ENCODE results near the gene WIPF1.
A peak's percentile ranks its signal among the peaks of the same experiment; 100 is the strongest.

The WIPF1 gene

DNA sequence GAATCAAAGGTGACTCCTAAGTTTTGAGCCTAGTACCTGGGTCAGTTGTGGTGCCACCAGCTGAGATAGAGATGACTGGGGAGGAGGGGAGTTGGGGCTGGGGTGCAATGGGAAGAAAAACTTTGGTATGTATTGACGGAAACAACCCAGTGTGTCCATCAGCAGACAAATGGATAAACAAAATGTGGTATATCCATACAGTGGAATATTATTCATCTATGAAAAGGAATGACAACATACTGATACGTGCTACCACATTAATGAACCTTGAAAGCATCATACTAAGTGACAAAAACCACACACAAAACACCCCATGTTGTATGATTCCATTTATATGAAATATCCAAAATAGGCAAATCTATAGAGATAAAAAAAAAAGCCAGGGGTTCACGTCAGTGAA is 69.6 kb downstream of the WIPF1 start:
- Histone ChIP-seq H3K36me3 (ENCODE audit: control insufficient read depth in 4 of 4, insufficient read depth in 4 of 4, low read length in 3 of 4) (no peaks in the 10 kb centered on the region), H3K27me3 (replicated peaks in 2 of 5; ENCODE audit: control insufficient read depth in 4 of 5, insufficient read depth in 5 of 5, low read length in 4 of 5) (no peaks in the 10 kb centered on the region), H3K27ac (ENCODE audit: insufficient read depth in 1 of 2, low read depth in 1 of 2, low read length in 2 of 2, poor library complexity in 1 of 2, severe bottlenecking in 2 of 2) (no peak overlapping the region), H3K9me3 (ENCODE audit: control extremely low read depth in 1 of 5, control insufficient read depth in 4 of 5, insufficient read depth in 2 of 5, low read depth in 1 of 5, low read length in 4 of 5) (peaks cover 0 to 3% (median 0%) of the 10 kb centered on the region in 5 experiments), H3K4me3 (ENCODE audit: control insufficient read depth in 1 of 7, extremely low read depth in 1 of 7, insufficient read depth in 4 of 7, low read depth in 2 of 7, low read length in 6 of 7) (no peak overlapping the region), H3K4me1 (ENCODE audit: control extremely low read depth in 1 of 4, control insufficient read depth in 4 of 4, insufficient read depth in 4 of 4, low read length in 3 of 4) (peaks cover 0 to 4% (median 0%) of the 10 kb centered on the region in 4 experiments)
- DNase-seq, result no peak
- ChIA-PET CTCF (interaction anchor here (0.6 to 1.1 kb wide), 2 partner anchors 19 to 187 kb away, joined by 3 to 5 read pairs; no protein-coding TSS in a partner anchor), POLR2A (no interaction called here)
- WGBS (ENCODE audit: insufficient coverage), result 100% methylated on average over 1 of the region's 3 CpGs

GRCh38 chr2:174527101-174527721 is 70.4 kb downstream of the WIPF1 start:
- ChIA-PET POLR2A (interaction anchor here (0.6 kb wide), 1 partner anchor 131 kb away, joined by 4 read pairs; the partner anchor contains the start of gene SCRN3), CTCF (interaction anchor here (1.1 kb wide), 2 partner anchors 10 to 20 kb away, joined by 3 to 5 read pairs; no protein-coding TSS in a partner anchor)
- 97% methylated on average over 3 of the region's 3 CpGs for WGBS (ENCODE audit: insufficient coverage)
- no peak for DNase-seq
- H3K4me1 ChIP-seq (ENCODE audit: control extremely low read depth in 1 of 4, control insufficient read depth in 4 of 4, insufficient read depth in 4 of 4, low read length in 3 of 4), result peaks cover 0 to 5% (median 2%) of the 10 kb centered on the region in 4 experiments
- H3K27ac ChIP-seq (ENCODE audit: insufficient read depth in 1 of 2, low read depth in 1 of 2, low read length in 2 of 2, poor library complexity in 1 of 2, severe bottlenecking in 2 of 2), result no peak overlapping the region
- no peaks in the 10 kb centered on the region for H3K27me3 ChIP-seq (replicated peaks in 2 of 5; ENCODE audit: control insufficient read depth in 4 of 5, insufficient read depth in 5 of 5, low read length in 4 of 5)
- H3K9me3 ChIP-seq (ENCODE audit: control extremely low read depth in 1 of 5, control insufficient read depth in 4 of 5, insufficient read depth in 2 of 5, low read depth in 1 of 5, low read length in 4 of 5), result peaks cover 0 to 3% (median 0%) of the 10 kb centered on the region in 5 experiments
- no peak overlapping the region for H3K4me3 ChIP-seq (ENCODE audit: control insufficient read depth in 1 of 7, extremely low read depth in 1 of 7, insufficient read depth in 4 of 7, low read depth in 2 of 7, low read length in 6 of 7)
- no peaks in the 10 kb centered on the region for H3K36me3 ChIP-seq (ENCODE audit: control insufficient read depth in 4 of 4, insufficient read depth in 4 of 4, low read length in 3 of 4)

GRCh38 chr2:174524527-174524926 is 73.1 kb downstream of the WIPF1 start:
- Histone ChIP-seq H3K27me3 (replicated peaks in 2 of 5; ENCODE audit: control insufficient read depth in 4 of 5, insufficient read depth in 5 of 5, low read length in 4 of 5) (peaks cover 0 to 2% (median 0%) of the 10 kb centered on the region in 5 experiments), H3K36me3 (ENCODE audit: control insufficient read depth in 4 of 4, insufficient read depth in 4 of 4, low read length in 3 of 4) (no peaks in the 10 kb centered on the region), H3K9me3 (ENCODE audit: control extremely low read depth in 1 of 5, control insufficient read depth in 4 of 5, insufficient read depth in 2 of 5, low read depth in 1 of 5, low read length in 4 of 5) (peaks cover 0 to 3% (median 0%) of the 10 kb centered on the region in 5 experiments), H3K4me1 (ENCODE audit: control extremely low read depth in 1 of 4, control insufficient read depth in 4 of 4, insufficient read depth in 4 of 4, low read length in 3 of 4) (peaks cover 0 to 5% (median 2%) of the 10 kb centered on the region in 4 experiments), H3K4me3 (ENCODE audit: control insufficient read depth in 1 of 7, extremely low read depth in 1 of 7, insufficient read depth in 4 of 7, low read depth in 2 of 7, low read length in 6 of 7) (no peak overlapping the region), H3K27ac (ENCODE audit: insufficient read depth in 1 of 2, low read depth in 1 of 2, low read length in 2 of 2, poor library complexity in 1 of 2, severe bottlenecking in 2 of 2) (no peak overlapping the region)
- DNase-seq, result peak in 2 of 3 donors; percentile 18 to 26
- ChIA-PET POLR2A (no interaction called here), CTCF (interaction anchor here (1.2 kb wide), 1 partner anchor 22 kb away, joined by 3 read pairs; no protein-coding TSS in a partner anchor)
- WGBS (ENCODE audit: insufficient coverage), result 58% methylated on average over 2 of the region's 2 CpGs

GRCh38 chr2:174522553-174522952 is 75.1 kb downstream of the WIPF1 start:
- ChIA-PET CTCF (interaction anchor here (0.7 to 3.0 kb wide), 8 partner anchors 13 to 173 kb away, joined by 3 to 21 read pairs (median 5); no protein-coding TSS in a partner anchor), POLR2A (no interaction called here)
- Histone ChIP-seq H3K27me3 (replicated peaks in 2 of 5; ENCODE audit: control insufficient read depth in 4 of 5, insufficient read depth in 5 of 5, low read length in 4 of 5) (peaks cover 0 to 2% (median 0%) of the 10 kb centered on the region in 5 experiments), H3K36me3 (ENCODE audit: control insufficient read depth in 4 of 4, insufficient read depth in 4 of 4, low read length in 3 of 4) (no peaks in the 10 kb centered on the region), H3K9me3 (ENCODE audit: control extremely low read depth in 1 of 5, control insufficient read depth in 4 of 5, insufficient read depth in 2 of 5, low read depth in 1 of 5, low read length in 4 of 5) (no peaks in the 10 kb centered on the region), H3K27ac (ENCODE audit: insufficient read depth in 1 of 2, low read depth in 1 of 2, low read length in 2 of 2, poor library complexity in 1 of 2, severe bottlenecking in 2 of 2) (no peak overlapping the region), H3K4me1 (ENCODE audit: control extremely low read depth in 1 of 4, control insufficient read depth in 4 of 4, insufficient read depth in 4 of 4, low read length in 3 of 4) (peaks cover 0 to 5% (median 2%) of the 10 kb centered on the region in 4 experiments), H3K4me3 (ENCODE audit: control insufficient read depth in 1 of 7, extremely low read depth in 1 of 7, insufficient read depth in 4 of 7, low read depth in 2 of 7, low read length in 6 of 7) (no peak overlapping the region)
- peak; percentile 31 to 63 (median 57) for DNase-seq
- WGBS (ENCODE audit: insufficient coverage), result no CpG with 5 or more reads among the region's 3 CpGs

DNA sequence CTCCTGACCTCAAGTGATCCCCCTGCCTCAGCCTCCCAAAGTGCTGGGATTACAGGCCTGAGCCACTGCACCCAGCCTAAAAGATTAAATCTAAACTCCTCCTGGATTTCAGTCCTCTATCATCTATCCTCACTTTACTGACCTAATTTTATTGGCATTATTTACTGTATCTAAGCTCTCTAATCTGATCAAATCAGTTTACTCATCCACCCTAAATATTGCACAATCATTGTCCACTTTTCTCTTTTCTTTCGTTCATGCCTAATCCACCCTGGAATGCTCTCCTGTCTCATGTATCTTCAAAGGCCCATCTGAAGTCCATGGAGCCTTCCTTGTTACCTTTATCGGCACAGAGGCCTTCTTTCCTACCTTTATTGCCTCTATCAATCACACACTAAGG is 79.2 kb downstream of the WIPF1 start:
- POLR2A ChIA-PET, result no interaction called here
- Histone ChIP-seq H3K27me3 (replicated peaks in 2 of 5; ENCODE audit: control insufficient read depth in 4 of 5, insufficient read depth in 5 of 5, low read length in 4 of 5) (peaks cover 0 to 2% (median 0%) of the 10 kb centered on the region in 5 experiments), H3K4me1 (ENCODE audit: control extremely low read depth in 1 of 4, control insufficient read depth in 4 of 4, insufficient read depth in 4 of 4, low read length in 3 of 4) (peaks cover 0 to 5% (median 0%) of the 10 kb centered on the region in 4 experiments), H3K36me3 (ENCODE audit: control insufficient read depth in 4 of 4, insufficient read depth in 4 of 4, low read length in 3 of 4) (no peaks in the 10 kb centered on the region), H3K4me3 (ENCODE audit: control insufficient read depth in 1 of 7, extremely low read depth in 1 of 7, insufficient read depth in 4 of 7, low read depth in 2 of 7, low read length in 6 of 7) (no peak overlapping the region), H3K9me3 (ENCODE audit: control extremely low read depth in 1 of 5, control insufficient read depth in 4 of 5, insufficient read depth in 2 of 5, low read depth in 1 of 5, low read length in 4 of 5) (no peaks in the 10 kb centered on the region), H3K27ac (ENCODE audit: insufficient read depth in 1 of 2, low read depth in 1 of 2, low read length in 2 of 2, poor library complexity in 1 of 2, severe bottlenecking in 2 of 2) (no peak overlapping the region)
- CTCF ChIA-PET, result interaction anchor here (0.9 to 1.5 kb wide), 2 partner anchors 28 to 57 kb away, joined by 3 to 5 read pairs; no protein-coding TSS in a partner anchor
- no peak for DNase-seq
- WGBS (ENCODE audit: insufficient coverage), result 100% methylated on average over 1 of the region's 2 CpGs

GRCh38 chr2:174516501-174517378 is 80.9 kb downstream of the WIPF1 start:
- POLR2A ChIA-PET, result interaction anchor here (0.5 kb wide), 1 partner anchor 46 kb away, joined by 3 read pairs; no protein-coding TSS in a partner anchor
- Histone ChIP-seq H3K36me3 (ENCODE audit: control insufficient read depth in 4 of 4, insufficient read depth in 4 of 4, low read length in 3 of 4) (no peaks in the 10 kb centered on the region), H3K27me3 (replicated peaks in 2 of 5; ENCODE audit: control insufficient read depth in 4 of 5, insufficient read depth in 5 of 5, low read length in 4 of 5) (peaks cover 0 to 2% (median 0%) of the 10 kb centered on the region in 5 experiments), H3K27ac (ENCODE audit: insufficient read depth in 1 of 2, low read depth in 1 of 2, low read length in 2 of 2, poor library complexity in 1 of 2, severe bottlenecking in 2 of 2) (no peak overlapping the region), H3K9me3 (ENCODE audit: control extremely low read depth in 1 of 5, control insufficient read depth in 4 of 5, insufficient read depth in 2 of 5, low read depth in 1 of 5, low read length in 4 of 5) (peaks cover 0 to 9% (median 0%) of the 10 kb centered on the region in 5 experiments), H3K4me3 (ENCODE audit: control insufficient read depth in 1 of 7, extremely low read depth in 1 of 7, insufficient read depth in 4 of 7, low read depth in 2 of 7, low read length in 6 of 7) (no peak overlapping the region), H3K4me1 (ENCODE audit: control extremely low read depth in 1 of 4, control insufficient read depth in 4 of 4, insufficient read depth in 4 of 4, low read length in 3 of 4) (no peaks in the 10 kb centered on the region)
- 100% methylated on average over 2 of the region's 5 CpGs for WGBS (ENCODE audit: insufficient coverage)
- CTCF ChIA-PET, result interaction anchor here (1.2 to 1.6 kb wide), 3 partner anchors 24 to 44 kb away, joined by 3 to 5 read pairs (median 5); no protein-coding TSS in a partner anchor
- peak in 1 of 3 donors; percentile 15 for DNase-seq
